ENCODE results near the gene SEPTIN10. TPM values are rescaled to one million over a fixed set of nuclear protein-coding genes. Genes with fewer than 3 reads are reported as not detected.

SEPTIN10 gene
- total and polyA plus RNA-seq, 2 of the 8 experiments (the other 6 are each of a cell fraction or from before 2014, with no cell fraction given), result 23.7 to 101 TPM

- TF ChIP-seq RAD21 (IDR thresholded peaks at IDR 0.05 in 1 of 2, conservative IDR thresholded peaks at IDR 0.05 in 1 of 2; ENCODE audit: low read depth in 2 of 2, low read length in 2 of 2), result no peak
- TF ChIP-seq CHD2 (IDR thresholded peaks at IDR 0.05; ENCODE audit: low read length), result peak; percentile 94
- peak; percentile 73; the same call in 1 of the 2 replicates for TF ChIP-seq SP4 (IDR thresholded peaks at IDR 0.05; ENCODE audit: low read length)
- TF ChIP-seq TAF7 (optimal IDR thresholded peaks at IDR 0.05; ENCODE audit: borderline replicate concordance, low read depth, low read length), result peak; percentile 50
- peak; percentile 78 to 89 for TF ChIP-seq POLR2A (IDR thresholded peaks at IDR 0.05; ENCODE audit: control extremely low read depth in 1 of 2, low read depth in 2 of 2, low read length in 2 of 2)
- TF ChIP-seq, protein P1, sequence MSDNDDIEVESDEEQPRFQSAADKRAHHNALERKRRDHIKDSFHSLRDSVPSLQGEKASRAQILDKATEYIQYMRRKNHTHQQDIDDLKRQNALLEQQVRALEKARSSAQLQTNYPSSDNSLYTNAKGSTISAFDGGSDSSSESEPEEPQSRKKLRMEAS (IDR thresholded peaks at IDR 0.05), result peak; percentile 68
- TF ChIP-seq KDM5A (IDR thresholded peaks at IDR 0.05; ENCODE audit: low read length), result no peak
- peak; percentile 75; the same call in 1 of the 2 replicates for TF ChIP-seq SP1 (IDR thresholded peaks at IDR 0.05; ENCODE audit: low read depth, low read length)
- peak; percentile 94 for TF ChIP-seq POLR2AphosphoS5 (IDR thresholded peaks at IDR 0.05; ENCODE audit: low read depth, low read length)
- TF ChIP-seq BCL11A (IDR thresholded peaks at IDR 0.05; ENCODE audit: low read depth in 2 of 2, low read length in 2 of 2), result no peak
- peak; percentile 32 for TF ChIP-seq PHF8 (conservative IDR thresholded peaks at IDR 0.05; ENCODE audit: low read depth, low read length)
- peak; percentile 79 for TF ChIP-seq BRCA1 (IDR thresholded peaks at IDR 0.05; ENCODE audit: low read depth, low read length)
- 0 out of 3 replicates have a peak, but pooled peaks of 1 of the 2 experiments have one; percentile 18 for TF ChIP-seq EP300 (IDR thresholded peaks at IDR 0.05; ENCODE audit: borderline replicate concordance in 1 of 2, low read depth in 2 of 2, low read length in 2 of 2)
- peak; percentile 78; the same call in 1 of the 2 replicates for TF ChIP-seq TEAD4 (IDR thresholded peaks at IDR 0.05; ENCODE audit: low read depth, low read length)
- peak; percentile 87 for TF ChIP-seq TAF1 (IDR thresholded peaks at IDR 0.05; ENCODE audit: low read depth, low read length)
- peak; percentile 94 for TF ChIP-seq EGR1 (IDR thresholded peaks at IDR 0.05; ENCODE audit: borderline replicate concordance, low read depth, low read length)
- TF ChIP-seq YY1 (IDR thresholded peaks at IDR 0.05; ENCODE audit: low read depth, low read length), result 0 out of 2 replicates have a peak, but pooled peaks have one; percentile 1
Measured at GRCh38 chr2:109613922-109614714, at the start of gene SEPTIN10, which contains the start of gene SOWAHC (continued).

Measured in H1 (cell line).